GM10266 (cell line): ENCODE results near the gene PIGA.

Experiments used
- DNase-seq: peaks from one replicate; pipeline ENCODE4 v3.0.0; 2012; ENCODE audit errors: extremely low spot score
- CTCF ChIP-seq: IDR thresholded peaks from 2 replicates; pipeline ENCODE4 v1.5.1; 2012; ENCODE audit warnings: mild to moderate bottlenecking, low read depth; ENCODE audit not compliant: control insufficient read depth, insufficient read depth; ENCODE audit errors: missing control alignments

Gene PIGA

GRCh38 chrX:15335135-15336022, at the start of gene PIGA:
TSS of gene PIGA (minus strand) at chrX:15335523. CDS start at chrX:15331930, 3,593 bp downstream.
- no peak for TF ChIP-seq CTCF

GRCh38 chrX:15384304-15384703, 49.0 kb upstream of the PIGA start, which contains the start of gene VEGFD:
TSS of gene VEGFD (minus strand) at chrX:15384413. CDS start at chrX:15383946, 467 bp downstream.
- TF ChIP-seq CTCF, result no peak
- no peak for DNase-seq

More at GRCh38 chrX:15335135-15336022, at the start of gene PIGA:
- DNase-seq, result peak; percentile 87

GRCh38 chrX:15382813-15383212, 47.5 kb upstream of the PIGA start:
- DNase-seq, result no peak
- TF ChIP-seq CTCF, result no peak

- TF ChIP-seq CTCF, result no peak
- no peak for DNase-seq
These were observed 41.6 kb upstream of the PIGA start for GRCh38 chrX:15376956-15377355.

- no peak for TF ChIP-seq CTCF
- no peak for DNase-seq
These were observed 38.7 kb upstream of the PIGA start for GRCh38 chrX:15373976-15374375.

GRCh38 chrX:15366506-15367352, 31.4 kb upstream of the PIGA start:
- no peak for DNase-seq
- no peak for TF ChIP-seq CTCF

- no peak for DNase-seq
- no peak for TF ChIP-seq CTCF
These were observed 24.4 kb upstream of the PIGA start for GRCh38 chrX:15359701-15360100.
